Caco-2 (cell line): ENCODE measurements around the gene MSLN. TPM values are rescaled to one million over a fixed set of nuclear protein-coding genes. Genes with fewer than 3 reads are reported as not detected.

ENCODE experiments used
- BruUV-seq: library from RNA; stranded (reverse); fragments of 400-500 nt; replicated peaks from 2 replicates; lab custom pipeline; 2021; lab: Mats Ljungman, UMichigan
- CTCF ChIA-PET: fragments of 300-600 bp; sonication (Branson Sonifier 250); formaldehyde crosslinking; loops from one replicate; lab custom pipeline; 2022; ENCODE audit warnings: antibody characterized with exemption; lab: Charles Lee
- POLR2A ChIA-PET: fragments of 300-600 bp; sonication (Branson Sonifier 250); formaldehyde crosslinking; loops from one replicate; lab custom pipeline; 2022; ENCODE audit warnings: antibody characterized with exemption; lab: Charles Lee
- DNase-seq, 2 experiments: peaks; one replicate each; pipeline versions ENCODE4 v3.0.0 to v3.0.0-alpha.2; 2020 to 2022
- H3K27me3 ChIP-seq: replicated peaks from 2 replicates; pipeline ENCODE4 v1.6.0; 2011; ENCODE audit warnings: low read length; ENCODE audit not compliant: control insufficient read depth, insufficient read depth
- H3K36me3 ChIP-seq: 2 replicates; pipeline ENCODE4 v1.5.1; 2011; ENCODE audit warnings: low read length; ENCODE audit not compliant: control insufficient read depth, insufficient read depth
- H3K4me1 ChIP-seq: fragments of 250-450 bp; sonication (Bioruptor Pico); 2 replicates; pipeline ENCODE4 v1.5.1; 2020; ENCODE audit warnings: mild to moderate bottlenecking
- H3K4me3 ChIP-seq: 2 replicates; pipeline ENCODE4 v1.5.1; 2011; ENCODE audit warnings: low read depth, mild to moderate bottlenecking, control low read depth, low read length
- H3K9me3 ChIP-seq: fragments of 250-450 bp; sonication (Bioruptor Pico); 2 replicates; pipeline ENCODE4 v1.5.1; 2020; ENCODE audit warnings: mild to moderate bottlenecking, moderate library complexity
- H3K27ac Mint-ChIP-seq: one replicate; pipeline ENCODE4 v1.8.0; 2022; ENCODE audit warnings: mixed read lengths; ENCODE audit not compliant: unreplicated experiment
- H3K27me3 Mint-ChIP-seq: one replicate; pipeline ENCODE4 v1.8.0; 2022; ENCODE audit warnings: mixed read lengths; ENCODE audit not compliant: insufficient read depth, unreplicated experiment
- H3K36me3 Mint-ChIP-seq: one replicate; pipeline ENCODE4 v1.8.0; 2022; ENCODE audit warnings: mild to moderate bottlenecking, mixed read lengths; ENCODE audit not compliant: insufficient read depth, unreplicated experiment
- H3K4me1 Mint-ChIP-seq: one replicate; pipeline ENCODE4 v1.8.0; 2022; ENCODE audit warnings: low read depth, mixed read lengths; ENCODE audit not compliant: unreplicated experiment
- H3K4me3 Mint-ChIP-seq: one replicate; pipeline ENCODE4 v1.8.0; 2022; ENCODE audit warnings: mild to moderate bottlenecking, moderate library complexity, mixed read lengths; ENCODE audit not compliant: unreplicated experiment
- H3K9me3 Mint-ChIP-seq: one replicate; pipeline ENCODE4 v1.8.0; 2022; ENCODE audit warnings: mixed read lengths; ENCODE audit not compliant: unreplicated experiment
- CTCF ChIP-seq, 2 experiments: fragments of 200-600 bp in 1 of 2; IDR thresholded peaks; 1 replicate in 1 of 2; 2 replicates in 1 of 2; pipeline versions ENCODE4 v1.5.1 to v1.8.0; 2011 to 2022; ENCODE audit warnings: antibody characterized with exemption in 1 of 2, control low read depth in 1 of 2, inconsistent platforms in 1 of 2, low read depth in 1 of 2, low read length in 1 of 2, mild to moderate bottlenecking in 1 of 2, moderate library complexity in 1 of 2; ENCODE audit not compliant: insufficient read depth in 1 of 2, severe bottlenecking in 1 of 2, unreplicated experiment in 1 of 2
- intact Hi-C: fragments of 100-400 bp; cut with micrococcal nuclease; formaldehyde crosslinking; loops from one replicate; pipeline ENCODE4 v1.10.0; 2022; ENCODE audit not compliant: unreplicated experiment
- total RNA-seq: library from RNA; stranded (reverse); gene quantifications from 2 replicates; pipeline ENCODE4 v1.2.3, GENCODE V29; 2022

MSLN gene
- total RNA-seq, 1 experiment from 2014 or later = 0.36 TPM

DNA sequence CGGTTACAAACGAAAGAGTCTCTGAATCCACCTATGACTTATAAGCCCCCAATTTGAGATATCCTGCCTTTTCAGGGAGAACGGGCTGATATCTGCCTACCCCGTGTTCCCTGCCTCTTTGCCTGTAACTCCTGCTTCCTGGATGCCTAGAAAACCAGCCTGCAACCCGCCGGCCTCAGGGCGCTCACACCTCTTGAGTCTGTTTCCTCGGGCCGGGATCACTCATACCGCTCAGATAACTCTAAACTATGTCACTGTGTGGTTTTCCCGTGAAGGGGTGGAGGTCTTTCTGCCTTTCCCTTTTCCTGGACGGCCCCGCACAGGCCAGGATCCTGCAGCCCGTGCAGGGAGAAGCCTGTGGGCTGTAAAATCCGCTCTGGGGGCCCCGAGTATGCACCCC lies 17.3 kb downstream of the MSLN start:
- CTCF ChIA-PET = no interaction called here
- no peak for DNase-seq

GRCh38 chr16:778447-778846 lies 17.9 kb downstream of the MSLN start:
- Mint-ChIP-seq H3K9me3 (no peaks in the 10 kb centered on the region), H3K36me3 (peaks cover 17% of the 10 kb centered on the region), H3K27me3 (no peaks in the 10 kb centered on the region), H3K4me3 (no peak overlapping the region), H3K27ac (no peak overlapping the region), H3K4me1 (no peaks in the 10 kb centered on the region)
- Histone ChIP-seq H3K27me3 (no peaks in the 10 kb centered on the region), H3K4me3 (no peak overlapping the region), H3K9me3 (no peaks in the 10 kb centered on the region), H3K36me3 (no peaks in the 10 kb centered on the region), H3K4me1 (0 out of 2 replicates have a peak, but pooled peaks cover 3% of the 10 kb centered on the region)
- POLR2A ChIA-PET = no interaction called here
- DNase-seq = no peak
- intact Hi-C loops = no loop called here
- no TSS peak for BruUV-seq
- CTCF ChIA-PET = no interaction called here
- TF ChIP-seq CTCF (IDR thresholded peaks at IDR 0.05; ENCODE audit: insufficient read depth in 1 of 2, low read depth in 1 of 2, low read length in 1 of 2, severe bottlenecking in 1 of 2, unreplicated experiment in 1 of 2) = no peak

More for the DNA sequence above, 17.3 kb downstream of the MSLN start:
- POLR2A ChIA-PET = no interaction called here
- TF ChIP-seq CTCF (IDR thresholded peaks at IDR 0.05; ENCODE audit: insufficient read depth in 1 of 2, low read depth in 1 of 2, low read length in 1 of 2, severe bottlenecking in 1 of 2, unreplicated experiment in 1 of 2) = no peak
- no peak overlapping the region for H3K4me3 Mint-ChIP-seq
- no peaks in the 10 kb centered on the region for H3K27me3 ChIP-seq
- no peaks in the 10 kb centered on the region for H3K4me1 Mint-ChIP-seq
- 0 out of 2 replicates have a peak, but pooled peaks cover 3% of the 10 kb centered on the region for H3K4me1 ChIP-seq
- H3K27me3 Mint-ChIP-seq = no peaks in the 10 kb centered on the region
- H3K9me3 ChIP-seq = no peaks in the 10 kb centered on the region
- intact Hi-C loops = no loop called here
- no peak overlapping the region for H3K4me3 ChIP-seq
- BruUV-seq = no TSS peak
- peaks cover 10% of the 10 kb centered on the region for H3K36me3 Mint-ChIP-seq
- no peaks in the 10 kb centered on the region for H3K9me3 Mint-ChIP-seq
- H3K36me3 ChIP-seq = no peaks in the 10 kb centered on the region
- no peak overlapping the region for H3K27ac Mint-ChIP-seq

DNA sequence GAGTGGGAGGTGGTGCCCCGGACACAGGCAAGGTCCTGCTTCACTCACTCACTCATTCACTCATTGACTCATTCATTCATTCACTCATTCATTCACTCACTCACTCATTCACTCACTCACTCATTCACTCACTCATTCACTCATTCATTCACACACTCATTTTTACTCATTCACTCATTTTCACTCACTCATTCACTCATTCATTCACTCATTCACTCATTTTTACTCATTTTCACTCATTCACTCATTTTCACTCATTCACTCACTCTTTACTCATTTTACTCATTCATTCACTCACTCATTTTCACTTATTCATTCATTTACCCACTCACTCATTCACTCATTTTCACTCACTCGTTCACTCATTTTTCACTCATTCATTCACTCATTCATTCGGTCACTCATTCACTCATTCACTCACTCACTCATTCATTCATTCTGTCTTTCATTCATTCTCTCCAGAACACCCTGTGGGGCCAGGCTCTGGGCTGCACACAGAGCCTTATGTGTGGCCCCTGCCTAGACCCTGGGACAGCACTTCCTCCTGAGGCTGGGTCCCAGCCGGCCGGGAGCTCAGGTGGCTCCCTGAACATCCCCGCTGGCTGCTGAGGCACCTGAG lies 18.5 kb downstream of the MSLN start:
- Mint-ChIP-seq H3K9me3 (no peaks in the 10 kb centered on the region), H3K36me3 (peaks cover 19% of the 10 kb centered on the region)
- no peak for TF ChIP-seq CTCF (IDR thresholded peaks at IDR 0.05; ENCODE audit: insufficient read depth in 1 of 2, low read depth in 1 of 2, low read length in 1 of 2, severe bottlenecking in 1 of 2, unreplicated experiment in 1 of 2)

More for the DNA sequence above, 18.5 kb downstream of the MSLN start:
- Mint-ChIP-seq H3K4me1 (no peaks in the 10 kb centered on the region), H3K4me3 (no peak overlapping the region), H3K27me3 (no peaks in the 10 kb centered on the region), H3K27ac (no peak overlapping the region)
- intact Hi-C loops = no loop called here
- ChIA-PET POLR2A (no interaction called here), CTCF (no interaction called here)
- Histone ChIP-seq H3K9me3 (no peaks in the 10 kb centered on the region), H3K36me3 (no peaks in the 10 kb centered on the region), H3K4me3 (no peak overlapping the region), H3K27me3 (no peaks in the 10 kb centered on the region), H3K4me1 (0 out of 2 replicates have a peak, but pooled peaks cover 3% of the 10 kb centered on the region)
- BruUV-seq = no TSS peak
- no peak for DNase-seq
